Endothelial cell of hepatic sinusoid (primary cell): ENCODE measurements around the gene FCN1.

Source experiments
- in situ Hi-C: cut with HindIII; loops from 2 replicates; pipeline ENCODE4 v1.10.0; 2017; ENCODE audit warnings: low sequenced_read_pairs

Gene FCN1

GRCh38 chr9:134951994-134952393, 34.3 kb upstream of the FCN1 start:
- in situ Hi-C loops, result no loop called here

DNA sequence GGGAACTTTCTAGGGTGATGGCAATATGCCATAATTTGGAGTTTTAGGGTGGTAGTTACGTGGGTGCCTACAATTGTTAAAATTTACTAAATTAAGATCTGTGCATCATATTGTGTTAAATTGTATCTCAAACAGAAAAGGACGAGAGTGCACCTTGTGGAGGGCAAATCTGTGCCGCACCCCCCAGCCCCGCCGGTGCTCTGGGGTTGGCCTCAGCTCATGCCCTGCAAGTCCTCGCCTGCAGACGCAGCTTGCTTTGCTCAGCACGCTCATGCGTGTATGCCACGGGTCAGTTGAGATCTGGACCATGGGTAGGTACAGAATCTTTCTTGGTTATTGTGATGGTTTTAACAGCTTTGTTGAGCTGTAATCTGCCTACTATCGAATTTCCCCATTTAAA, 33.7 kb upstream of the FCN1 start:
- in situ Hi-C loops, result no loop called here

DNA sequence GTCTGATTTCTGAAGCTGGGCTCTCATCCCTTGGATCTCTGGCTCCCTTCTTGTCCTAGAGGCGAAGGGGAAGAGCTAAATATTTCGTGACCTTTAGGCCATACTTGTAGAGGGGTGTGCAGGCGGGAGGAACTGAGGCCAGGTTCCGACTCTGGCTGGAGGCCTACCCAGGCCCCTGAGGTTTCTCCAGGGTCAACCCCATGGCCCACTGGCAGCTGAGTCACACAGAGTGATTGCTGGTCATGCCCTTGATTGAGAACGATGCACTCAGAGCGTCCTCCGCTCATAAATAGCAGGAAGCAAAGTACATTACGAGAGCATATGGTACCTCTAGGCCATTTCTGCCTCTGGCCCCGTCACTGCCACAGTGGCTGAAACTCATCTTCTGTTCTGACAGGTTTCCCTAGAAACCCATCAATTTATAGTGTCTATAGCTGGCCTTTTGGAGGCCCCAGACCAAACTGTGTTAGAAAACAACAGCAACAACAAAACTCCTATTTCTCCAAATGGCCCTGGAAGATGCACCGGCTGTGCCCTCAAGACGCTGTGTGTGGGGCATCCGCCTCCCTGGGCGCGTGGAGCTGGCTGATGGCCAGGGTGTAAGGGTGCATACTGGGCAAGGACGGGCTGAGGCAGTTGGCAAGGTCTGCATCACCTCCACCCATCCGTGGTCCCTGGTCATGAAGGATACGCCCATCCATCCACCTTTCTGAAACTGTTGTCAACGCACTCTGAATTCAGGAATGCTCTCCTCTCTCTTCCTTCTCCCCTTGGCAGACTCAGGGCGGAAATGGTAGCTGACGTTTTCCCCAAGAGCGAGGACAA, 32.9 kb upstream of the FCN1 start:
- in situ Hi-C loops, result no loop called here

GRCh38 chr9:134949681-134950385, 32.1 kb upstream of the FCN1 start:
- in situ Hi-C loops, result no loop called here

DNA sequence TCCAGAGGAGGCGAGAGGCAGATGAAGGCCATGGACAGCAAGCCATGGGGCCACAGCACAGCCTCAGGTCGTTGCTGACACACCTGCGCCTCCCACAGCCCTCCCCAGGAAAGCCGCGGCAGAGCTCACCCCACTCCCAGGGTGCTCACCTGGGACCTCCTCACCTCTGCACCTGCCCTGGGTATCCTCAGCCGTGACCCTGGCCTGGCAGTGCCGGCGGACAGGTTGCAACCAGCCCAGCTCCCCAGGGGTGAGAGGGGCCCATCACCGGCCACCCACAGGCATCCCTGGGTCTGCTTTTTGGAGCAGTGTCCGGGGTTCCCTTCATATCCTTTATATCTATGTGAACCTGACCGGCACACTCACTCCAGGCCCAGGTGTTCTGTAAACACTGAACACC, 30.4 kb upstream of the FCN1 start:
- in situ Hi-C loops, result no loop called here

DNA sequence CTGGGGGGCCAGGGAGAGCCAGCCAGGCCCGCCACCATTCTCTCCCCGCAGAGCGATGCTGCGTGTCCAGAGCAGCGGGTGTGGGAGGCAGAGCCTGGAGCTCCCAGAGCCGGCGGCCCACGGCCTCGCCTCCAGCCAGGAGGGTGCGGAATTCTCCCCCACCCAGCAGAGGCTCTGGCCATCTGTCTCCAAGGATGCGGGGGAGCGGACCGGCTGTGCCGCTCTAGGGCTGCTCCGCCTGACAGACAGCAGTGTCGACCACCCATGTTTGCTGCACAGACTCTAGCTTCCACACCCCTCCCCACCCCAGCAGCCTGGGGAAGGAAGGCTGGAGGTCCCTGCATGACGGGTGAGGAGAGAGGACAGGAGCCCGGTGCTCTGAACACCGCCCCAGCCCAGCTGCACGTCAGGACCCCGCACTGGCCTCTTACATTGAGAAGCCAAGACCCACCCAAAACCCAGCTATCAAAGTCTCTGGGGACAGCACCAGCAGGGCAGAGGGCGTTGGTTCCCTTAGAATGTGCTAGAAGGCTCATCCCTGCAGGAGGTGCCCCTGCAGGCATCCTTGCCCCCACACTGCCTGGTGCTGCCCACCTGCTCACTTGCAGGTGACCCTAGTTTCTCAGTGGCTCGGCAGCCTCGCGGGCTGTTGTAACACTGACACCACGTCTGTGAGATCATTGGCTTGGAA, 29.7 kb upstream of the FCN1 start:
- in situ Hi-C loops, result no loop called here

GRCh38 chr9:134946663-134947062, 29.0 kb upstream of the FCN1 start:
- in situ Hi-C loops, result no loop called here

GRCh38 chr9:134945509-134946275, 28.0 kb upstream of the FCN1 start:
- in situ Hi-C loops, result no loop called here

DNA sequence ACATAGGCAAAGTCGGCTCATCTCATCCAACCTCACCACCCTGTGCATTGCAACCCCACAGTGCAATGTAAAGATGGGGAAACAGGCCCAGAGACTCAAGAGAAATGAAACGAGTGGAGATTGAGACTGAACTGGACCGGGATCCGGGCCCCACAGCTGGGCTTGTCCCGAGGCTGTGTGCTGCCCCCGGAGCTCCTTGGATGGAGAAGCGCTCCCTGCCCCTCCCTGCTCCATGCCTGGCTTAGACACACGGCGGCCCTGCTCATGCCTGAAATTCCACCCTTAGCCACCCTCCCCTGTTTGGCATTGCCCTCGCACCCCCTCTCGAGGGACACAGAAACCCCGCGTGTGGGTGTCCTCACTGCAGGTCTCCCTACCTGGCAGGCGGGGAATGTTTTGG, 27.2 kb upstream of the FCN1 start:
- in situ Hi-C loops, result no loop called here

DNA sequence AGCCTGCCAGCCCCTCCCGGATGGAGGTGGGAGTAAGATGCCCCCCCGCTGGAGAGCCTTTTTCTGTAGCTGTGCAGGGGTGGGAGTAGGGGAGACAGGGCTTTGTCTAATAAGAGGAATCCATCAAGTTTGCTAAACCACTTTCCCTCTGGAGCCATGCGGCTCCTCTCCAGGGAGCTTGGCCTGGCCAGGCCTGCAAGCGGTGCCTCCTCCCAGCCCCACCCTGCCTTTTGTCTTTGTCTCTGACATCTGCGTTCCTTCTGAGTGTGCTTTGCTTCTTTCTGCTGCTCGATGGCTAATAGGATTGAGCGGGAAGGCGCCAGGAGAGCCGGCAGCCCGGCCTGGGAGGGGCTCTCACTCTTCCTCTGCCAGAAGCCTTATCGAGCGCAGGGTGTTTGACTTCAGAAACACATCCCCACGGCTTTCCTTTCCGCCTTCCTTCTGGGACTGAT, 26.7 kb upstream of the FCN1 start:
- in situ Hi-C loops, result no loop called here

DNA sequence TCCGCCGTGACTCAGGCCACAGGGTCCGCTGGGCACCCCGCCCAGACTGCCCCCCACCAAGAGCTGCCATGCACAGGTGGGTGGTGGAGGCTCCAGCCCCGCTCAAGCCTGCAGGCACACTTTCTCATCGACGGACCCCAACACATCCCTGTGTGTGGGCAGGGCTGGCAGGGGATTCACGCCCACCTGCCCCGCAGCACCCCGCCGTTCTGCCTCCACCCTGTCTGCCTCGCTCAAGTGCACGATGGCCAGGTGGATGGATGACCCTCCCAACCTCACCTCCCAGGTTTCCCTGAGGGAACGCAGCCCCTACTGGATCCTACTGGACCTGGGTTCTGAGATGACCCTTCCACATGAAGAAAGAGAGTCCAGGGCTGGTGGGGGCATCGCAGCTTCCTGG, 26.1 kb upstream of the FCN1 start:
- in situ Hi-C loops, result no loop called here

DNA sequence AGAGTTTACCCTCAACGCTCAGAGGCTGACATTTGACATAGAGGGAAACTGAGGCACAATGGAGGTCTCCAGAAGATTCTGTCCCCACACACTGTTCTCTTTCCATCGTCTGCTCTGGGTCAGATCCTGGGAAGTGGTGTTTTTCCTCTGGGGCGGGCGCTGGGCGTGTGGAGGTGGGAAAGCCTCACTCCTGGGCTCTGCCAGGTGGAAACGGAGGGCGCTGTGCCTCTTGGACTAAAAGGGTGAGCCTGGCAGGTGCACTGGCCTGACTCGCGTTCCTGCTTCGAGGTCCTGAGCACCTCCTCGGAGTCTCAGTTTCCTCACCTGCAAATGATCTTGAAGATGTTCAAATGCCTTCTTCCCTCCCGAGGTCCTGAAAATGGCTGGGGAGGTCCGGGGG, 25.7 kb upstream of the FCN1 start:
- in situ Hi-C loops, result no loop called here

DNA sequence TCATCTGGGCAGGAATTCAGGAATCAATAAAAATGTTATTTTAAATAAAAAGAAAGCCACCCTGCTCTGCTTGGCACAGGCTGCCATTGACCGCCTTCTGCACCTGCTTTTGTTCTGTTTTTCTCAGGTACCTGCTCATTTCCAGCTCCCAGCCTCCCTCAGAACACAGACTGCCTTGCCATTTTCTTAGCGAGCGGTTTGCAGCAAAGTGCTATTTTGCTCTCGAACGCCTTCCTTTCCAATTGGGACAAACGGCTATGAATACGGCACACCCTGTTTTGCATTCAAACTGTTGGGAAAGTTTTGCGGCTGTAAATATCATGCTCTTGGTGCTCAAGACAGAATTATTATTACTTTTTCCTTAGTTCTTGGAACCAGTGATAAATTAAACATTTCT, 25.1 kb upstream of the FCN1 start:
- in situ Hi-C loops, result no loop called here

- in situ Hi-C loops, result no loop called here
These were observed 24.5 kb upstream of the FCN1 start for GRCh38 chr9:134942011-134942787.

GRCh38 chr9:134940236-134941208, 22.8 kb upstream of the FCN1 start:
- in situ Hi-C loops, result no loop called here

DNA sequence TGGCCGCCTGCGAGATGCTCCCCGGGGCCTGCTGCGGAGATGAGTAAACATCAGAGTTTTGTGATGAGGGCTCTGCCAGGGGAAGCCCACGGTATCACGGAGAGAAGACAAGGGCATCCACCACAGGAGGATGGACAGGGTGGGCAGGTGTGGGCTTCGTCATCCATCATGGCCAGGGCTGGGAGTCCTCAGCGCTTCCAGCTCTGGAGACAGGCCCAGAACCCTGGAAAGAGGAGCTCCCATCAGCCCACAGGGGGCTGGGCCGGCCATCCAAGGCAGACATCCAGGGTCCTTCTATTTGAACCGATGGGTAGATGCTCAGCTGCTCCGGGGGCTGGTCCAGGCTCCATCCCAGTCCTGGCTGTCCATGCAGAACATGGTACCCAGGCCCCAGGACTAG, 22.1 kb upstream of the FCN1 start:
- in situ Hi-C loops, result loop anchor here (5.0 kb wide), 1 partner anchor 72 kb away; no protein-coding TSS in a partner anchor

DNA sequence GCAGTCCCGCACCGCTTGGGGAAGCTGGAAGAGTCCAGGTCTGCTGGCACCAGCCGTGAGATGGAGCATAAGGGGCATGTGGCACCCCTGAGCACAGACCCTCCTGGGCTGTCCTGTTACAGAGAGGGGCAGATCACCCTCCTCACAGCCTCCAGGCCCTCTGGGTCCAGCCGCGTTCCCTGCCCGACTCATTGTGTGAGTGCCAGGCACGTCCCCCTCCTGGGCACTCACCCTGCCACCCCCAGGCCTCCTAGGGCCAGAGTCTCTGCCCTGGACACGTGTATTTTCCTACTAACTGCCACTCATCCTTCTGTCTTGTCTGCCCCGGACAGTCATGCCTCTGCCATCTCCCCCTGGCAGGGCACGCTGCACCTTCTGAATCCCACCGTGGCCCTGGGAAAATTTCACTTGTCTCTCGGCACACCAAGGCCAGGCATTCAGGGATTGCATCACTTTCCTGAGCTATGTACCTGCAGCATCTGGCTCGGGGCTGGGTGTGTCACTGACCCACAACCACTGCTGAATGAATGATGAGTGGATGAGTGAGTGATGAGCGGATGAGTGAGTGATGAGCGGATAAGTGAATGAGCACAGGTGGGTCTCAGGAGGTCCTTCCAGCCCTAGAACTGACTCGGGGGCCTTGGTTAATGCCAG, 21.5 kb upstream of the FCN1 start:
- in situ Hi-C loops, result loop anchor here (5.0 kb wide), 1 partner anchor 73 kb away; no protein-coding TSS in a partner anchor

GRCh38 chr9:134938346-134939079, 20.8 kb upstream of the FCN1 start:
- in situ Hi-C loops, result loop anchor here (5.0 kb wide), 1 partner anchor 74 kb away; no protein-coding TSS in a partner anchor
